Prostate gland (tissue), 2 donors: ENCODE measurements around the gene SEH1L.

Experiments
- CTCF ChIP-seq, 4 experiments: fragments of 200-600 bp in 2 of 4; fragments of 450-650 bp in 2 of 4; sonication (generic) in 2 of 4; IDR thresholded peaks; 1 replicate in 3 of 4; 2 replicates in 1 of 4; pipeline ENCODE4 v1.5.1; 2016 to 2019; ENCODE audit warnings: antibody characterized with exemption in 4 of 4, mild to moderate bottlenecking in 2 of 4, moderate library complexity in 2 of 4
- POLR2A ChIP-seq: fragments of 450-650 bp; IDR thresholded peaks from one replicate; pipeline ENCODE4 v1.6.1; 2016; ENCODE audit warnings: antibody characterized with exemption, mild to moderate bottlenecking

GRCh38 chr18:12995952-12996477 is 48.2 kb downstream of the SEH1L start:
- TF ChIP-seq POLR2A (no peak), CTCF (IDR thresholded peaks at IDR 0.05) (no peak)
